ENCODE data around the gene SUGCT.

GRCh38 chr7:40643664-40644063, 508.9 kb downstream of the SUGCT start:
- no peak for TF ChIP-seq CTCF (IDR thresholded peaks at IDR 0.05)
- TF ChIP-seq POLR2A (IDR thresholded peaks at IDR 0.05): no peak
- TF ChIP-seq POLR2AphosphoS5 (IDR thresholded peaks at IDR 0.05): no peak
- no peak for TF ChIP-seq EP300 (IDR thresholded peaks at IDR 0.05)

Data from stomach (tissue), 4 donors.